ENCODE measurements around the gene PARN. TPM values are rescaled to one million over a fixed set of nuclear protein-coding genes. Genes with fewer than 3 reads are reported as not detected.

Gene PARN
- total and polyA plus RNA-seq, 2 of the 8 experiments (the other 6 are each of a cell fraction or from before 2014, with no cell fraction given): 24.5 to 44.6 TPM

DNA sequence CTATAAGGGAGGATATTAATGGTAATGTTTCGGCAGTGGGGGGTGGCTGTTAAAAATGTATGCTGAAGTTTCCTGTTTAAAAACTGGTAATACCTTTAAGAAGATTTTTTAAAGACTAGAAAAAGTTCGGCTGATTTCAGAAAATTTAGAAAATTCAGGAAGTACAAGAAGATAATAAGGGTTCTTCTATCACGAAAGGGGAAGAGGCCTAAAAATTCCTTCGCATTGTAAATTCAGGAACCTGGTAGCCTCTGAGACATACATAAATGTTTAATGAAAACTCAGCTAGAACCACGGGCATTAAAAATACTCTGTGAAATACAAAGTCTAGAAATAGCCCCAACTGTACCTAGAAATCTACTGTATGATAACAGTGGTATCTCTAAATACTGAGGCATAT lies 181.2 kb downstream of the PARN start (continued):
- TF ChIP-seq, protein P1, sequence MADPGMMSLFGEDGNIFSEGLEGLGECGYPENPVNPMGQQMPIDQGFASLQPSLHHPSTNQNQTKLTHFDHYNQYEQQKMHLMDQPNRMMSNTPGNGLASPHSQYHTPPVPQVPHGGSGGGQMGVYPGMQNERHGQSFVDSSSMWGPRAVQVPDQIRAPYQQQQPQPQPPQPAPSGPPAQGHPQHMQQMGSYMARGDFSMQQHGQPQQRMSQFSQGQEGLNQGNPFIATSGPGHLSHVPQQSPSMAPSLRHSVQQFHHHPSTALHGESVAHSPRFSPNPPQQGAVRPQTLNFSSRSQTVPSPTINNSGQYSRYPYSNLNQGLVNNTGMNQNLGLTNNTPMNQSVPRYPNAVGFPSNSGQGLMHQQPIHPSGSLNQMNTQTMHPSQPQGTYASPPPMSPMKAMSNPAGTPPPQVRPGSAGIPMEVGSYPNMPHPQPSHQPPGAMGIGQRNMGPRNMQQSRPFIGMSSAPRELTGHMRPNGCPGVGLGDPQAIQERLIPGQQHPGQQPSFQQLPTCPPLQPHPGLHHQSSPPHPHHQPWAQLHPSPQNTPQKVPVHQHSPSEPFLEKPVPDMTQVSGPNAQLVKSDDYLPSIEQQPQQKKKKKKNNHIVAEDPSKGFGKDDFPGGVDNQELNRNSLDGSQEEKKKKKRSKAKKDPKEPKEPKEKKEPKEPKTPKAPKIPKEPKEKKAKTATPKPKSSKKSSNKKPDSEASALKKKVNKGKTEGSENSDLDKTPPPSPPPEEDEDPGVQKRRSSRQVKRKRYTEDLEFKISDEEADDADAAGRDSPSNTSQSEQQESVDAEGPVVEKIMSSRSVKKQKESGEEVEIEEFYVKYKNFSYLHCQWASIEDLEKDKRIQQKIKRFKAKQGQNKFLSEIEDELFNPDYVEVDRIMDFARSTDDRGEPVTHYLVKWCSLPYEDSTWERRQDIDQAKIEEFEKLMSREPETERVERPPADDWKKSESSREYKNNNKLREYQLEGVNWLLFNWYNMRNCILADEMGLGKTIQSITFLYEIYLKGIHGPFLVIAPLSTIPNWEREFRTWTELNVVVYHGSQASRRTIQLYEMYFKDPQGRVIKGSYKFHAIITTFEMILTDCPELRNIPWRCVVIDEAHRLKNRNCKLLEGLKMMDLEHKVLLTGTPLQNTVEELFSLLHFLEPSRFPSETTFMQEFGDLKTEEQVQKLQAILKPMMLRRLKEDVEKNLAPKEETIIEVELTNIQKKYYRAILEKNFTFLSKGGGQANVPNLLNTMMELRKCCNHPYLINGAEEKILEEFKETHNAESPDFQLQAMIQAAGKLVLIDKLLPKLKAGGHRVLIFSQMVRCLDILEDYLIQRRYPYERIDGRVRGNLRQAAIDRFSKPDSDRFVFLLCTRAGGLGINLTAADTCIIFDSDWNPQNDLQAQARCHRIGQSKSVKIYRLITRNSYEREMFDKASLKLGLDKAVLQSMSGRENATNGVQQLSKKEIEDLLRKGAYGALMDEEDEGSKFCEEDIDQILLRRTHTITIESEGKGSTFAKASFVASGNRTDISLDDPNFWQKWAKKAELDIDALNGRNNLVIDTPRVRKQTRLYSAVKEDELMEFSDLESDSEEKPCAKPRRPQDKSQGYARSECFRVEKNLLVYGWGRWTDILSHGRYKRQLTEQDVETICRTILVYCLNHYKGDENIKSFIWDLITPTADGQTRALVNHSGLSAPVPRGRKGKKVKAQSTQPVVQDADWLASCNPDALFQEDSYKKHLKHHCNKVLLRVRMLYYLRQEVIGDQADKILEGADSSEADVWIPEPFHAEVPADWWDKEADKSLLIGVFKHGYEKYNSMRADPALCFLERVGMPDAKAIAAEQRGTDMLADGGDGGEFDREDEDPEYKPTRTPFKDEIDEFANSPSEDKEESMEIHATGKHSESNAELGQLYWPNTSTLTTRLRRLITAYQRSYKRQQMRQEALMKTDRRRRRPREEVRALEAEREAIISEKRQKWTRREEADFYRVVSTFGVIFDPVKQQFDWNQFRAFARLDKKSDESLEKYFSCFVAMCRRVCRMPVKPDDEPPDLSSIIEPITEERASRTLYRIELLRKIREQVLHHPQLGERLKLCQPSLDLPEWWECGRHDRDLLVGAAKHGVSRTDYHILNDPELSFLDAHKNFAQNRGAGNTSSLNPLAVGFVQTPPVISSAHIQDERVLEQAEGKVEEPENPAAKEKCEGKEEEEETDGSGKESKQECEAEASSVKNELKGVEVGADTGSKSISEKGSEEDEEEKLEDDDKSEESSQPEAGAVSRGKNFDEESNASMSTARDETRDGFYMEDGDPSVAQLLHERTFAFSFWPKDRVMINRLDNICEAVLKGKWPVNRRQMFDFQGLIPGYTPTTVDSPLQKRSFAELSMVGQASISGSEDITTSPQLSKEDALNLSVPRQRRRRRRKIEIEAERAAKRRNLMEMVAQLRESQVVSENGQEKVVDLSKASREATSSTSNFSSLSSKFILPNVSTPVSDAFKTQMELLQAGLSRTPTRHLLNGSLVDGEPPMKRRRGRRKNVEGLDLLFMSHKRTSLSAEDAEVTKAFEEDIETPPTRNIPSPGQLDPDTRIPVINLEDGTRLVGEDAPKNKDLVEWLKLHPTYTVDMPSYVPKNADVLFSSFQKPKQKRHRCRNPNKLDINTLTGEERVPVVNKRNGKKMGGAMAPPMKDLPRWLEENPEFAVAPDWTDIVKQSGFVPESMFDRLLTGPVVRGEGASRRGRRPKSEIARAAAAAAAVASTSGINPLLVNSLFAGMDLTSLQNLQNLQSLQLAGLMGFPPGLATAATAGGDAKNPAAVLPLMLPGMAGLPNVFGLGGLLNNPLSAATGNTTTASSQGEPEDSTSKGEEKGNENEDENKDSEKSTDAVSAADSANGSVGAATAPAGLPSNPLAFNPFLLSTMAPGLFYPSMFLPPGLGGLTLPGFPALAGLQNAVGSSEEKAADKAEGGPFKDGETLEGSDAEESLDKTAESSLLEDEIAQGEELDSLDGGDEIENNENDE (IDR thresholded peaks at IDR 0.05; ENCODE audit: insufficient replicate concordance, low read length): no peak
